GM21825 (cell line): ENCODE measurements around the gene APBB1.
A peak's percentile ranks its signal among the peaks of the same experiment; 100 is the strongest.

Source experiments
- ATAC-seq: cut with Tn5 transposase; IDR thresholded peaks from one replicate; pipeline ENCODE4 v1.9.1; 2021; ENCODE audit warnings: mild to moderate bottlenecking, moderate library complexity; ENCODE audit not compliant: unreplicated experiment

The APBB1 gene

GRCh38 chr11:6353367-6353987 lies 65.4 kb downstream of the APBB1 start:
- ATAC-seq = peak; percentile 81

DNA sequence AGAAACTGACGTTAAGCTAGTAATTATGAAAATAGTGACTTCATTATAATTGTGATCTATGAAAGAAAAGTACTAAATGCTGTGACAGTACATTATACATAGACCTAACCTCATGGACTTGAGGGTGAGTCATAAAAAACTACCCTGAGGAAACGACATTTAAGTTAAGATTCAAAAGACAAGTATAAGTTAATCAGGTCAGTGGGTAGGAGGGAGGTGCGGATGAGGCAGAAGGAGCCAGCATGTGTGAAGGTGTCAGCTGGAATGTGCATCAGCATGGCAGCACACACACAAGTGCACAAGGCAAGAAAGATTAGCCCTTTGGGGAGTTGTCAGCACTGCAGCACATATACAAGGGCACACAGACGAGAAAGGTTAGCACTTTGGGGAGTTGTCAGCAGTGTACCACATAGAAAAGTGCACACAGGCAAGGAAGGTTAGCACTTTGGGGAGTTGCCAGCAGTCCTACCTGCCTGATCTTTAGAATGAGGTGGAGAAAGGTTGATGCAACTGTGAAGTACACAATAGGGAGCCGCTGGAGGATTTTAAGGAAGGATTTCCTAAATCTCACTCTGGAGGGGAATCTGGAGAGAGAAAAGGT lies 67.0 kb downstream of the APBB1 start:
- ATAC-seq = no peak

- ATAC-seq = no peak
These were observed 68.4 kb downstream of the APBB1 start for GRCh38 chr11:6350486-6350885.

DNA sequence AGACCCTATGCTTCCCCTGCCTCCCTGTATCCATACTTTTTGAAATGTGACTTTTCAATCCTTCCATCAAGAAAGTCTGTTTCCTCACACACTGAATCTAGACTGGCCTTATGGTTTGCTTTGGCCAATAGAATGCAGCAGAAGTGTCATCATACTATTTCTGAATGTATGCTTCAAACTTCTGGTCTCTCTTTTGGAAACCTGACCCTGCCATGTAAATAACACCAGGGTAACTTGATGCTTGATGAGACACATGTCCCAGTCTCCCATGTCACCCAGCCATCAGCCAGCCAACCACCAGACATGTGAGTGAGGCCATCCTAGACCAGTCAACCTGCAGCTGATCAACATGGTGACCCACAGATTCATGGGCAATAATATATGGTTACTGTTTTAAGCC lies 68.9 kb downstream of the APBB1 start:
- ATAC-seq = no peak

- no peak for ATAC-seq
These were observed 73.5 kb downstream of the APBB1 start for GRCh38 chr11:6345366-6345765.
